Thymus (tissue), 11 donors: ENCODE measurements around the gene IBTK. TPM values are rescaled to one million over a fixed set of nuclear protein-coding genes. Genes with fewer than 3 reads are reported as not detected.

Source experiments
- DNase-seq, 9 donors: peaks; one replicate each; pipeline ENCODE4 v3.0.0-alpha.2; 2013; ENCODE audit warnings: low spot score in 9 of 9, low read depth in 6 of 9, missing footprints in 1 of 9
- H3K27ac ChIP-seq, 2 donors: one replicate each; pipeline ENCODE4 v1.5.1; 2013; ENCODE audit warnings: control low read depth in 1 of 2, low read depth in 1 of 2, low read length in 1 of 2, mild to moderate bottlenecking in 1 of 2, moderate library complexity in 1 of 2
- H3K27me3 ChIP-seq, 2 donors: one replicate each; pipeline ENCODE4 v1.5.1; 2013; ENCODE audit warnings: low read length in 1 of 2; ENCODE audit not compliant: control insufficient read depth in 2 of 2, insufficient read depth in 1 of 2
- H3K36me3 ChIP-seq, 2 donors: one replicate each; pipeline ENCODE4 v1.5.1; 2013; ENCODE audit warnings: low read length in 1 of 2, mild to moderate bottlenecking in 1 of 2, moderate library complexity in 1 of 2; ENCODE audit not compliant: control insufficient read depth in 2 of 2, insufficient read depth in 2 of 2
- H3K4me1 ChIP-seq, 2 donors: one replicate each; pipeline ENCODE4 v1.5.1; 2013; ENCODE audit warnings: low read length in 2 of 2; ENCODE audit not compliant: control insufficient read depth in 2 of 2, insufficient read depth in 2 of 2
- H3K4me3 ChIP-seq, 2 donors: one replicate each; pipeline ENCODE4 v1.5.1; 2013; ENCODE audit warnings: low read length in 2 of 2, control low read depth in 1 of 2, mild to moderate bottlenecking in 1 of 2
- H3K9me3 ChIP-seq, 2 donors: one replicate each; pipeline ENCODE4 v1.5.1; 2013; ENCODE audit warnings: low read length in 1 of 2, mild to moderate bottlenecking in 1 of 2; ENCODE audit not compliant: control insufficient read depth in 2 of 2, insufficient read depth in 1 of 2
- WGBS: extraction: QIAGEN DNeasy Blood & Tissue Kit; methylation state at CpG from one replicate; pipeline ENCODE4 v1.1.7; 2013; 5-methylcytosine and 5-hydroxymethylcytosine counted together
- polyA plus RNA-seq: library from polyadenylated mRNA; stranded (reverse); fragments of 200-250 nt; gene quantifications from one replicate; pipeline ENCODE4 v1.2.3, GENCODE V29; 2013
- total RNA-seq: library from RNA; stranded (reverse); fragments of 120-200 nt; gene quantifications from one replicate; pipeline ENCODE4 v1.2.4, GENCODE V29; 2013
- donor health status: healthy.

The IBTK gene
- total and polyA plus RNA-seq, 2 donors: 23.8 to 28.7 TPM

- H3K27me3 ChIP-seq: no peaks in the 10 kb centered on the region
- no peaks in the 10 kb centered on the region for H3K9me3 ChIP-seq
- no peak overlapping the region for H3K27ac ChIP-seq
- H3K4me3 ChIP-seq: no peak overlapping the region
- no peaks in the 10 kb centered on the region for H3K4me1 ChIP-seq
- H3K36me3 ChIP-seq: peaks cover 8 to 49% of the 10 kb centered on the region in 2 donors
- DNase-seq: no peak
Observed at GRCh38 chr6:82196161-82196560, 51.4 kb downstream of the IBTK start.

- 98% methylated on average over 4 of the region's 4 CpGs for WGBS
- peaks cover 8 to 51% of the 10 kb centered on the region in 2 donors for H3K36me3 ChIP-seq
- no peak overlapping the region for H3K4me3 ChIP-seq
- no peak overlapping the region for H3K27ac ChIP-seq
- H3K27me3 ChIP-seq: no peaks in the 10 kb centered on the region
- H3K4me1 ChIP-seq: no peaks in the 10 kb centered on the region
- no peak for DNase-seq
- H3K9me3 ChIP-seq: no peaks in the 10 kb centered on the region
Observed at GRCh38 chr6:82195619-82196018, 51.9 kb downstream of the IBTK start.

- no peak for DNase-seq
- Histone ChIP-seq H3K27me3 (no peaks in the 10 kb centered on the region), H3K27ac (no peak overlapping the region), H3K9me3 (no peaks in the 10 kb centered on the region), H3K4me1 (no peaks in the 10 kb centered on the region), H3K36me3 (peaks cover 6 to 22% of the 10 kb centered on the region in 2 donors), H3K4me3 (no peak overlapping the region)
- 99% methylated on average over 3 of the region's 3 CpGs for WGBS
Observed at GRCh38 chr6:82185948-82186535, 61.5 kb downstream of the IBTK start.

GRCh38 chr6:82183642-82184282, 63.8 kb downstream of the IBTK start:
- no peaks in the 10 kb centered on the region for H3K27me3 ChIP-seq
- no peak overlapping the region for H3K4me3 ChIP-seq
- no peaks in the 10 kb centered on the region for H3K4me1 ChIP-seq
- DNase-seq: no peak
- peaks cover 6 to 12% of the 10 kb centered on the region in 2 donors for H3K36me3 ChIP-seq
- no peaks in the 10 kb centered on the region for H3K9me3 ChIP-seq
- no peak overlapping the region for H3K27ac ChIP-seq

- Histone ChIP-seq H3K4me3 (no peak overlapping the region), H3K27me3 (no peaks in the 10 kb centered on the region), H3K4me1 (no peaks in the 10 kb centered on the region), H3K9me3 (no peaks in the 10 kb centered on the region), H3K27ac (no peak overlapping the region), H3K36me3 (peaks cover 6 to 9% of the 10 kb centered on the region in 2 donors)
- DNase-seq: no peak
- 94% methylated on average over 1 of the region's 1 CpG for whole genome bisulfite sequencing
Observed at GRCh38 chr6:82182756-82183155, 64.8 kb downstream of the IBTK start.

GRCh38 chr6:82179415-82179814, 68.1 kb downstream of the IBTK start:
- Histone ChIP-seq H3K27ac (no peak overlapping the region), H3K4me1 (no peaks in the 10 kb centered on the region), H3K27me3 (no peaks in the 10 kb centered on the region), H3K9me3 (no peaks in the 10 kb centered on the region), H3K4me3 (no peak overlapping the region), H3K36me3 (peaks cover 0 to 9% of the 10 kb centered on the region in 2 donors)
- WGBS: 99% methylated on average over 4 of the region's 4 CpGs
- no peak for DNase-seq

- H3K36me3 ChIP-seq: peaks cover 0 to 8% of the 10 kb centered on the region in 2 donors
- DNase-seq: no peak
- no peak overlapping the region for H3K27ac ChIP-seq
- no peaks in the 10 kb centered on the region for H3K4me1 ChIP-seq
- 94% methylated on average over 1 of the region's 1 CpG for WGBS
- H3K4me3 ChIP-seq: no peak overlapping the region
- H3K9me3 ChIP-seq: no peaks in the 10 kb centered on the region
- no peaks in the 10 kb centered on the region for H3K27me3 ChIP-seq
Observed at GRCh38 chr6:82178759-82179112, 68.8 kb downstream of the IBTK start.

GRCh38 chr6:82178077-82178758, 69.3 kb downstream of the IBTK start:
- Histone ChIP-seq H3K36me3 (peaks cover 0 to 8% of the 10 kb centered on the region in 2 donors), H3K9me3 (no peaks in the 10 kb centered on the region), H3K4me1 (no peaks in the 10 kb centered on the region), H3K27me3 (no peaks in the 10 kb centered on the region), H3K27ac (no peak overlapping the region), H3K4me3 (no peak overlapping the region)
- WGBS: 92% methylated on average over 2 of the region's 2 CpGs
- DNase-seq: no peak

GRCh38 chr6:82176616-82177015, 70.9 kb downstream of the IBTK start:
- H3K27ac ChIP-seq: no peak overlapping the region
- H3K4me1 ChIP-seq: no peaks in the 10 kb centered on the region
- WGBS: 98% methylated on average over 1 of the region's 1 CpG
- DNase-seq: no peak
- no peaks in the 10 kb centered on the region for H3K27me3 ChIP-seq
- no peak overlapping the region for H3K4me3 ChIP-seq
- peaks cover 0 to 19% of the 10 kb centered on the region in 2 donors for H3K36me3 ChIP-seq
- no peaks in the 10 kb centered on the region for H3K9me3 ChIP-seq
